Caco-2 (cell line): Measurements from ENCODE around the gene LIN37. TPM values are rescaled to one million over a fixed set of nuclear protein-coding genes. Genes with fewer than 3 reads are reported as not detected.

ENCODE experiments used
- BruUV-seq: library from RNA; stranded (reverse); fragments of 400-500 nt; replicated peaks from 2 replicates; lab custom pipeline; 2021; lab: Mats Ljungman, UMichigan
- CTCF ChIA-PET: fragments of 300-600 bp; sonication (Branson Sonifier 250); formaldehyde crosslinking; loops from one replicate; lab custom pipeline; 2022; ENCODE audit warnings: antibody characterized with exemption; lab: Charles Lee
- POLR2A ChIA-PET: fragments of 300-600 bp; sonication (Branson Sonifier 250); formaldehyde crosslinking; loops from one replicate; lab custom pipeline; 2022; ENCODE audit warnings: antibody characterized with exemption; lab: Charles Lee
- DNase-seq, 2 experiments: peaks; one replicate each; pipeline versions ENCODE4 v3.0.0 to v3.0.0-alpha.2; 2020 to 2022
- H3K27me3 ChIP-seq: replicated peaks from 2 replicates; pipeline ENCODE4 v1.6.0; 2011; ENCODE audit warnings: low read length; ENCODE audit not compliant: control insufficient read depth, insufficient read depth
- H3K36me3 ChIP-seq: 2 replicates; pipeline ENCODE4 v1.5.1; 2011; ENCODE audit warnings: low read length; ENCODE audit not compliant: control insufficient read depth, insufficient read depth
- H3K4me1 ChIP-seq: fragments of 250-450 bp; sonication (Bioruptor Pico); 2 replicates; pipeline ENCODE4 v1.5.1; 2020; ENCODE audit warnings: mild to moderate bottlenecking
- H3K4me3 ChIP-seq: 2 replicates; pipeline ENCODE4 v1.5.1; 2011; ENCODE audit warnings: low read depth, mild to moderate bottlenecking, control low read depth, low read length
- H3K9me3 ChIP-seq: fragments of 250-450 bp; sonication (Bioruptor Pico); 2 replicates; pipeline ENCODE4 v1.5.1; 2020; ENCODE audit warnings: mild to moderate bottlenecking, moderate library complexity
- H3K27ac Mint-ChIP-seq: one replicate; pipeline ENCODE4 v1.8.0; 2022; ENCODE audit warnings: mixed read lengths; ENCODE audit not compliant: unreplicated experiment
- H3K27me3 Mint-ChIP-seq: one replicate; pipeline ENCODE4 v1.8.0; 2022; ENCODE audit warnings: mixed read lengths; ENCODE audit not compliant: insufficient read depth, unreplicated experiment
- H3K36me3 Mint-ChIP-seq: one replicate; pipeline ENCODE4 v1.8.0; 2022; ENCODE audit warnings: mild to moderate bottlenecking, mixed read lengths; ENCODE audit not compliant: insufficient read depth, unreplicated experiment
- H3K4me1 Mint-ChIP-seq: one replicate; pipeline ENCODE4 v1.8.0; 2022; ENCODE audit warnings: low read depth, mixed read lengths; ENCODE audit not compliant: unreplicated experiment
- H3K4me3 Mint-ChIP-seq: one replicate; pipeline ENCODE4 v1.8.0; 2022; ENCODE audit warnings: mild to moderate bottlenecking, moderate library complexity, mixed read lengths; ENCODE audit not compliant: unreplicated experiment
- H3K9me3 Mint-ChIP-seq: one replicate; pipeline ENCODE4 v1.8.0; 2022; ENCODE audit warnings: mixed read lengths; ENCODE audit not compliant: unreplicated experiment
- intact Hi-C: fragments of 100-400 bp; cut with micrococcal nuclease; formaldehyde crosslinking; loops from one replicate; pipeline ENCODE4 v1.10.0; 2022; ENCODE audit not compliant: unreplicated experiment
- total RNA-seq: library from RNA; stranded (reverse); gene quantifications from 2 replicates; pipeline ENCODE4 v1.2.3, GENCODE V29; 2022
- TF ChIP-seq, protein P1 (sequence below), 2 experiments: fragments of 200-600 bp in 1 of 2; IDR thresholded peaks; 1 replicate in 1 of 2; 2 replicates in 1 of 2; pipeline versions ENCODE4 v1.5.1 to v1.8.0; 2011 to 2022; ENCODE audit warnings: antibody characterized with exemption in 1 of 2, control low read depth in 1 of 2, inconsistent platforms in 1 of 2, low read depth in 1 of 2, low read length in 1 of 2, mild to moderate bottlenecking in 1 of 2, moderate library complexity in 1 of 2; ENCODE audit not compliant: insufficient read depth in 1 of 2, severe bottlenecking in 1 of 2, unreplicated experiment in 1 of 2

LIN37 gene
- total RNA-seq, 1 experiment from 2014 or later: 10.2 TPM

DNA sequence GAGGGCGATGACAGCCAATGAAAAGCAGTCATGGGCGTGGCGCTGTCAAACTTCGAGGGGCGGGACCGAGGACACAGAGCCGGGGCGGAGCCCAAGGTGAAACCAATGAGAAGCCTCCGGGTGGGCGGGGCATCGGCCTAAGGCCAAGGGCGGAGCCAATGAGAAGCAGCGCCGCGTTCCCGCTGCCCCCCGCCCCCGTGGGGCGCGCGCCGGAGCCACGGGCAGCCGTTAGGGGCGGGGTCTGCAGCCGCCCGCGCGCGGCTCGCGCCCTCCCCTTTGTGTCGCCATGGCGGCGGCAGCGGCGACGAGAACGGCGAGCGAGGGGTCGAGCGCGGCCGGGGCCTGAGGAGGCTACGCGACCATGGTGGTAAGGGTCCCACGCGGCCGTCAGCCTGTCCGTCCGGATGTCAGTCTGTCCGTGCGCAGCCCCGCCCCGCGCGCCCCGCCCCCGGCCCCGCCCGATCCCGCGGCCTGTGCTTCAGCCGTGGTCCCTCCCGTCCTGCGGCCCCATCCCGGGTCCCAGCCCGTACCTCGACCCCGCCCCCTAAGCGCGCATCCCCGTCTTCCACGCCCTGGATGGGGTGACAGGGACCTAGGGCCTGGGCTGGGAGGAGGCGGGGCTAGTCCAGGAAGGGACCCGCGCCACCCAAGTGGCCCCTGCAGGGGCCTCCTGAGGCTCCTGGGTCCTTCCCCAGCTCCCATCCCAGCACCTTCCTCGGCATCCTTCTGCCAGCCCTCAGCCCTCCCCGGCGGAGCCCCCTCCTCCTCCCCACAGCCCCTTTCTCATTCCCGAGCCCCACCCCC, 27.1 kb downstream of the LIN37 start, which contains the start of gene ARHGAP33:
TSS of gene ARHGAP33 (plus strand) at position 267 of the 804 bp plus-strand sequence. CDS start at position 362, 95 bp downstream.
- Histone ChIP-seq H3K36me3 (no peaks in the 10 kb centered on the region), H3K4me3 (peak within 1 kb of the TSS; percentile 82), H3K4me1 (no peaks in the 10 kb centered on the region), H3K27me3 (no peaks in the 10 kb centered on the region), H3K9me3 (no peaks in the 10 kb centered on the region)
- Mint-ChIP-seq H3K9me3 (no peaks in the 10 kb centered on the region), H3K27ac (no peak within 1 kb of the TSS), H3K36me3 (peaks cover 18% of the 10 kb centered on the region), H3K4me3 (peak within 1 kb of the TSS; percentile 79), H3K4me1 (peaks cover 11% of the 10 kb centered on the region), H3K27me3 (peaks cover 5% of the 10 kb centered on the region)
- CTCF ChIA-PET: interaction anchor here (0.5 kb wide), 1 partner anchor 84 kb away, joined by 6 read pairs; no protein-coding TSS in a partner anchor
- intact Hi-C loops: loop anchor here (2.0 kb wide), 1 partner anchor 17 kb away; the partner anchor contains the start of gene PROSER3
- POLR2A ChIA-PET: no interaction called here
- BruUV-seq: no TSS peak
- TF ChIP-seq, protein P1, sequence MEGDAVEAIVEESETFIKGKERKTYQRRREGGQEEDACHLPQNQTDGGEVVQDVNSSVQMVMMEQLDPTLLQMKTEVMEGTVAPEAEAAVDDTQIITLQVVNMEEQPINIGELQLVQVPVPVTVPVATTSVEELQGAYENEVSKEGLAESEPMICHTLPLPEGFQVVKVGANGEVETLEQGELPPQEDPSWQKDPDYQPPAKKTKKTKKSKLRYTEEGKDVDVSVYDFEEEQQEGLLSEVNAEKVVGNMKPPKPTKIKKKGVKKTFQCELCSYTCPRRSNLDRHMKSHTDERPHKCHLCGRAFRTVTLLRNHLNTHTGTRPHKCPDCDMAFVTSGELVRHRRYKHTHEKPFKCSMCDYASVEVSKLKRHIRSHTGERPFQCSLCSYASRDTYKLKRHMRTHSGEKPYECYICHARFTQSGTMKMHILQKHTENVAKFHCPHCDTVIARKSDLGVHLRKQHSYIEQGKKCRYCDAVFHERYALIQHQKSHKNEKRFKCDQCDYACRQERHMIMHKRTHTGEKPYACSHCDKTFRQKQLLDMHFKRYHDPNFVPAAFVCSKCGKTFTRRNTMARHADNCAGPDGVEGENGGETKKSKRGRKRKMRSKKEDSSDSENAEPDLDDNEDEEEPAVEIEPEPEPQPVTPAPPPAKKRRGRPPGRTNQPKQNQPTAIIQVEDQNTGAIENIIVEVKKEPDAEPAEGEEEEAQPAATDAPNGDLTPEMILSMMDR (IDR thresholded peaks at IDR 0.05; ENCODE audit: insufficient read depth in 1 of 2, low read depth in 1 of 2, low read length in 1 of 2, severe bottlenecking in 1 of 2, unreplicated experiment in 1 of 2): no peak
- DNase-seq: peak; percentile 99

DNA sequence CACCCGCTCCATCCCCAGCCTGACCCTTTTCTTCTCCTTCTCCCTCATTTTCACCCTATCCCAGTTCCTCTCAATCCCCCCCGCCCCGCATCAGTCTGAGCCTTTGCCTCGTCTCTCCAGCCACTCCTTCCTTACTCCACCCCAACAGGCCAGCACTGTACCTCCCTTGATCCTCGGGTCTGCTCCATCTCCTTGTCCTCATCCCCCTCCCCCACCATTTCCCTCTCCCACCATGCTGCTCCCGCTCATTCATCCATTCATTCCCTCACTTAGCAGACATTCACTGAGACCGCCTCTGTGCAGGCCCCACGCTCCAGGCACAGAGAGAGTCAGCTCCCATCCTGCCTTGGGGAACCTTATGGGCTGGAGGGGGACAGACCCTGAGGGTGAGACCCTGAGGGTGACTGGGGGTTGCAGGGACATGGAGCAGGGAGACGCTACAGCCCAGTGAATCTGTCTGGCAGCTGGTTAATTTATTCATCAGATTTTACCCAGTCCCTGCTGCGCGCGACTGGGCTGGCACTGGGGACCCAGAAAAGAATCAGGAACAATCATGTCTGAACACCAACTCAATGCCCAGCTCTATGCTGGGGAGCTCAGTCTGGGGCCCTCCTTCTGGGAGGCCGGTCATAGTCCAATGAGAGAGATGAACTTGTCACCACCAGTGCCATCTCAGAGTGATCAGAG, 27.9 kb downstream of the LIN37 start:
- Histone ChIP-seq H3K36me3 (no peaks in the 10 kb centered on the region; the same call in 1 of the 2 replicates), H3K9me3 (no peaks in the 10 kb centered on the region), H3K4me3 (peak overlapping the region; percentile 82), H3K27me3 (no peaks in the 10 kb centered on the region), H3K4me1 (no peaks in the 10 kb centered on the region)
- BruUV-seq: no TSS peak
- Mint-ChIP-seq H3K4me3 (peak overlapping the region; percentile 79), H3K27me3 (peaks cover 3% of the 10 kb centered on the region), H3K36me3 (peaks cover 18% of the 10 kb centered on the region), H3K4me1 (peaks cover 11% of the 10 kb centered on the region), H3K9me3 (no peaks in the 10 kb centered on the region), H3K27ac (no peak overlapping the region)
- TF ChIP-seq, protein P1 (IDR thresholded peaks at IDR 0.05; ENCODE audit: insufficient read depth in 1 of 2, low read depth in 1 of 2, low read length in 1 of 2, severe bottlenecking in 1 of 2, unreplicated experiment in 1 of 2): no peak
- intact Hi-C loops: no loop called here
- peak in 1 of 2 experiments; percentile 29 for DNase-seq
- CTCF ChIA-PET: interaction anchor here (0.5 to 0.6 kb wide), 2 partner anchors 8 to 83 kb away, joined by 3 to 6 read pairs; no protein-coding TSS in a partner anchor
- POLR2A ChIA-PET: no interaction called here
